ENCODE measurements around the gene RPS6KA4.
A peak's percentile ranks its signal among the peaks of the same experiment; 100 is the strongest.
"Not testable (repeated sequence)": the region's sequence is repeated elsewhere in the genome, so short reads cannot be mapped to it uniquely, and the experiment has no call there.

Gene RPS6KA4

DNA sequence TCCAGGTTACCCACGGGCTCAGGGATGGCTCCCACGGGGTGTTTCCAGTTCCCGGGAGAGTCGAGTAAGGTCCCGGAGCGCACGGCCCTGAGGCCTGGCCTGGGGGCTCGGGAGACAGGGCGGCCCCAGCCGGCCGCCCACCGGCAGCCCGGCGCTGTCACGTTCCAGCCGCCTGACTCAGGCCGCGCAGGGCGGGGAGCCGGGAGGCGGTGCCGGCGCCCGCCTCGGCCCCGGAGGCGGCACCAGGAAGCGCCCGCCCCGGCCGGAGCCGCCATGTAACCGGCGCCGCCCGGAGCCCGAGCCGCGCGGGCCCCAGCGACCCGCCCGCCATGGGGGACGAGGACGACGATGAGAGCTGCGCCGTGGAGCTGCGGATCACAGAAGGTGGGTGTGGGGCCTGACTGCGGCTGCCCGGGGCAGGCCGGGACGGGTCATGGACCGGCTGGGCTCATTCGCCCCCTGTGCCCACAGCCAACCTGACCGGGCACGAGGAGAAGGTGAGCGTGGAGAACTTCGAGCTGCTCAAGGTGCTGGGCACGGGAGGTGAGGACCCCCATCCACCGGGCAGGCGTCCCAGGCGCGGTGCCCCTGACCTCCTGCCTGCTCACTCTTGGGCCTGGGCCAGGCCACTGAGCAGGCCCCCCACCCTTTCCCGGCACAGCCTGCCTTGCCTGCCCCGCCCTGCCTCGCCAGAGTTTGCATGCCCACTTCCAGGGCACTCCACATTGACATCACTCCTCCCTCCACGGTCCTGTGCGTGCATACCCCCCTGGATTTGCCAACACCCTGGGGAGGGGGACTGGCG, at the start of gene RPS6KA4:
RPS6KA4 (plus strand) TSS at position 256 of the 805 bp plus-strand sequence; CDS start at position 330, 74 bp downstream.
- no peak for DNase-seq (ENCODE audit: low read depth)

DNA sequence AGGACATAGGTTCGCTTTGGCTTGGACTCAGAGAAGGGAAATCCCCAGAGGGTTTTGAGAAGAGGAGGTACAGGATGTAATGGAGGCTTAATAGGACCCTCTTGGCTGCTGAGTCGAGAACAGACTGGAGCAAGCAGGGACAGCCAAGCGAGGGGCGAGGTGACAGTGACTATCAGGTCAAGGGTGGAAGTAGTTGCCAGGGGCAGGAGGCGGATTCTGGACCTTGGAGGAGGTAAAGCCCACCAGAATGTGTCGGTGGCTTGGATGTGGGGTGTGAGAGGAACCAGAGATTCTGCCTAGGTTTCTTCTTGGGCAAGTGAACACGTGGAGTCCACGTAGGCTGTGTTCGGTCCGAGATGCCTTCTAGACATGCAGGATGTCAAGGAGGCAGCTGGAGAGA, 46.0 kb upstream of the RPS6KA4 start:
- DNase-seq (ENCODE audit: low read depth) = no peak

DNA sequence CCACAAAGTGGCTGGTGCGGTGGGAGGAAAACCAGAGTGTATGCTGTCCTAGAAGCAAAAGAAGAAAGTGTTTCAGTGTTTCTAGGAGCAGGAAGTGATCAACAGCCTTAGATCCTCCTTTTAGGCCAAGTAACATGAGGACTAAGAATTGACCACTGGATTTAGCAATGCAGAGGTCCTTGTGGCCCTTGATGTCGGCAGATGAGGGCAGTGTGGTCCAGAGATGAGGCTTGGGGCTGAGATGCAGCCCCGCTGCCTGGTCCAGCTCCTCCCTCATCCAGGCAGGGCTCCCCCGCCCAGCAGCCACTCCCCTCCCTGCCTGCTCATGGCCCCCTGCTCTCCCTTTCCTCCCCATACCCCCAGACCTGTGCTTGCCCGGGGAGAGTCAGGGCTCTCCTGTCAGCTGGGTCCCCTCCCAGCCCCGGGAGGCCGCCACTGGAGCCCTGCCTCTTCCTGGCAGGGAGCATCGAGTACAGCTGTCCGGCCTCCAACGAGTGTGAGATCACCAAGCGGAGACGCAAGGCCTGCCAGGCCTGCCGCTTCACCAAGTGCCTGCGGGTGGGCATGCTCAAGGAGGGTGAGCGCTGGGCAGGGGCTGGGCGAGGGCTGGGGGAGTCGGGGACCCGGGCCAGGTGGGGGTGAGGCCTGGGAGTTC, 45.3 kb upstream of the RPS6KA4 start:
- DNase-seq (ENCODE audit: low read depth) = no peak

GRCh38 chr11:64314146-64314804, 44.7 kb upstream of the RPS6KA4 start:
- DNase-seq (ENCODE audit: low read depth) = no peak

- DNase-seq (ENCODE audit: low read depth) = no peak
Observed at GRCh38 chr11:64314805-64315561, 44.0 kb upstream of the RPS6KA4 start.

DNA sequence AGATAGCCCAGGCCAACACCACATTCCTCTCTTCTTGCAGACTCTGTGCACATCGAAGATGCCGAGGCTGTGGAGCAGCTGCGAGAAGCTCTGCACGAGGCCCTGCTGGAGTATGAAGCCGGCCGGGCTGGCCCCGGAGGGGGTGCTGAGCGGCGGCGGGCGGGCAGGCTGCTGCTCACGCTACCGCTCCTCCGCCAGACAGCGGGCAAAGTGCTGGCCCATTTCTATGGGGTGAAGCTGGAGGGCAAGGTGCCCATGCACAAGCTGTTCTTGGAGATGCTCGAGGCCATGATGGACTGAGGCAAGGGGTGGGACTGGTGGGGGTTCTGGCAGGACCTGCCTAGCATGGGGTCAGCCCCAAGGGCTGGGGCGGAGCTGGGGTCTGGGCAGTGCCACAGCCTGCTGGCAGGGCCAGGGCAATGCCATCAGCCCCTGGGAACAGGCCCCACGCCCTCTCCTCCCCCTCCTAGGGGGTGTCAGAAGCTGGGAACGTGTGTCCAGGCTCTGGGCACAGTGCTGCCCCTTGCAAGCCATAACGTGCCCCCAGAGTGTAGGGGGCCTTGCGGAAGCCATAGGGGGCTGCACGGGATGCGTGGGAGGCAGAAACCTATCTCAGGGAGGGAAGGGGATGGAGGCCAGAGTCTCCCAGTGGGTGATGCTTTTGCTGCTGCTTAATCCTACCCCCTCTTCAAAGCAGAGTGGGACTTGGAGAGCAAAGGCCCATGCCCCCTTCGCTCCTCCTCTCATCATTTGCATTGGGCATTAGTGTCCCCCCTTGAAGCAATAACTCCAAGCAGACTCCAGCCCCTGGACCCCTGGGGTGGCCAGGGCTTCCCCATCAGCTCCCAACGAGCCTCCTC, 43.1 kb upstream of the RPS6KA4 start:
- DNase-seq (ENCODE audit: low read depth) = not testable (repeated sequence)

- DNase-seq (ENCODE audit: low read depth) = no peak
Observed at GRCh38 chr11:64316672-64317324, 42.2 kb upstream of the RPS6KA4 start.

DNA sequence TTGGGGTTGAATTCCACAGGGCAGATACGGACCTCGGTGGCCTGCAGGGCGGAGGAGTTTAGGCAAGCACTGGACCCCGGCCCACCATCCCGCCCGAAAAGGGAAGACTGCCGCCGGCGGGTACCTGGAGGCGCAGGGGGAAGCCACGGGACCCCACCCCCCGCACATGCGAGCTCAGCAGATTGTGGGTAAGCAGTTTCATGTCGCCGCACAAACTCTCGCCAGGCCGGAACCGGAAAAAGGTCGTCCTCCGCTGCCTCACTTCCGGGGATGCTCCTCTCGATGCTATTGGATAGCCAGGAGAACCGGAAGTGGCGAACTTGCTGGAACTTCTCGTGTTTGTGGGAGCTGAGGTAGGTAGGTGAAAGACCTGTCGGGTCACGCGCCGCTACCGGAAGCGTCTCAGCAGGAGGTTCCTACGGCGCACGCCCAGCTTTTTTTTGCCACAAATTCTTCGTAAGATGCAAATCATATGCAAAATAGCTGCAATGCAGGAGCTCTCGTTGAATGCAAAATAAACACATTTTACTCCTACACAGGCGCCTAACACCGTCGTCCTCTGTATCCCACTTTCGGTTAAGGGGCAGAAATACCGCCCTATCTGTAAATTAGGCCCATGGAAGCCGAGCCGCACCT, 41.5 kb upstream of the RPS6KA4 start, which contains the start of gene TRMT112:
TRMT112 (minus strand) TSS at position 235 of the 636 bp plus-strand sequence; CDS start at position 202, 33 bp downstream.
- DNase-seq (ENCODE audit: low read depth) = peak; percentile 97

DNA sequence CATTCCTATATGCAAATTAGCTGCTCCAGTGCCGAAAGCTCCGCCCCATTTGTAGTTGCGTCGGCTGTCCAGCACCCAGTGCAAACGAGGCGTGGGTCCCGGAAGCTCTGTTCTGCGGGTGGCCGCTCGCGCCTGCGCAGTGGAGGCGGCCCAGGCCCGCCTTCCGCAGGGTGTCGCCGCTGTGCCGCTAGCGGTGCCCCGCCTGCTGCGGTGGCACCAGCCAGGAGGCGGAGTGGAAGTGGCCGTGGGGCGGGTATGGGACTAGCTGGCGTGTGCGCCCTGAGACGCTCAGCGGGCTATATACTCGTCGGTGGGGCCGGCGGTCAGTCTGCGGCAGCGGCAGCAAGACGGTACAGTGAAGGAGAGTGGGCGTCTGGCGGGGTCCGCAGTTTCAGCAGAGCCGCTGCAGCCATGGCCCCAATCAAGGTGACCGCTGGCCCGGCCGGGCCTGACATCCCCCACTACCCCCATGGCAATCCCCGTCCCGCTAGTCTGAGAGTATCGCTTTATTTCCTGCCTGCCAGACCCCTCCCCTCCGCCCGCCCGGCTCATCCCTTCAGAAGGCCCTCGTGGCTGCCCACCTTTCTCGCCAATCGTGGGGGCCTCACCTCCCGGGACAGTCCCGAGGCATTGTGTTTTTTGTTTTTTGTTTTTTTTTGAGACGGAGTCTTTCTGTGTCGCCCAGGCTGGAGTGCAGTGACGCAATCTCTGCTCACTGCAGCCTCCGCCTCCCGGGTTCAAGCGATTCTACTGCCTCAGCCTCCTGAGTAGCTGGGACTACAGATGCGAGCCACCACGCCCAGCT, 40.8 kb upstream of the RPS6KA4 start, which contains the start of gene PRDX5:
PRDX5 (plus strand) TSS at position 161 of the 805 bp plus-strand sequence; CDS start at position 256, 95 bp downstream.
- DNase-seq (ENCODE audit: low read depth) = peak; percentile 86

GRCh38 chr11:64318766-64319761, 39.9 kb upstream of the RPS6KA4 start:
- DNase-seq (ENCODE audit: low read depth) = no peak

- no peak for DNase-seq (ENCODE audit: low read depth)
Observed at GRCh38 chr11:64320556-64320955, 38.4 kb upstream of the RPS6KA4 start.

- DNase-seq (ENCODE audit: low read depth) = no peak
Observed at GRCh38 chr11:64321026-64321425, 37.9 kb upstream of the RPS6KA4 start.

- DNase-seq (ENCODE audit: low read depth) = no peak
Observed at GRCh38 chr11:64321533-64321932, 37.4 kb upstream of the RPS6KA4 start.

DNA sequence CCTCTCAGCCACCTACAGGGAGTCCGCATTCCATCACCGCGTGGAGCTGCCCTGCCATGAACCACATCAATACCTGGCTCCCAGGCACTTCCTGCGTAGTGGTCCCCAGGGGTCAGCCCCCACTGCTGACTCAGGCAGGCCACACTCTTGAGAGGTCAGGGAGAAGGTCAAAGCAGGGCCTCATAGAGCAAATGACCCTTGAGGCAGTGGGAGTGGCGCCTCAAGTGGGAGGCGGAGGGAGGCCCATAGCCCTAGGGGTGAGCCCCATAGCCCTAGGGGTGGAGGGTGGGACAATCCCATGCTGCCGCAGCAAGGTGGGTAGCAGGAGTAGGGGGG, 36.1 kb upstream of the RPS6KA4 start:
- DNase-seq (ENCODE audit: low read depth) = no peak

DNA sequence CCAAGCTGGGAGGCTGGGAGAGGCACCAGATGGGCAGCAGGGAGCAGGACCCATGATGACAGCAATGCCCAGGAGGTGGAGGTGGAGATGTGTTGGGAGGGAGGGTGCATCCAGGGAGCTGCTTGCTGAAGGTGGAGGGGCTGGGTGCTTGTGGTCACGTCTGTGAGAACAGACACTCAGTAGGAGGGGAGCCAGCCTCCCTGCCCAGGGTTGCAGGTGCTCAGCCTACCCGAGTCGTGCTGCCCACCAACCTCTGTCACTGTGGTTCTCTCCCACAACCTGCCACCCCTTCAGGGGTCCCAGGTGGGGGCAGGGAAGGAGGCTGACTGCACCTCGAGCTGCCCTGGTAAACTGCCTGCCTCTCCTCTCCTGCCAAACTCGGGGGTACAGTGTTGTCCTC, 35.6 kb upstream of the RPS6KA4 start:
- no peak for DNase-seq (ENCODE audit: low read depth)

GRCh38 chr11:64323984-64324383, 35.0 kb upstream of the RPS6KA4 start:
- DNase-seq (ENCODE audit: low read depth) = not testable (repeated sequence)

GRCh38 chr11:64324692-64325469, 34.1 kb upstream of the RPS6KA4 start:
- DNase-seq (ENCODE audit: low read depth) = no peak
